Epithelial cell of prostate (primary cell): ENCODE data around the gene BRPF1.
A peak's percentile ranks its signal among the peaks of the same experiment; 100 is the strongest.

Source experiments
- DNase-seq: peaks from one replicate; pipeline ENCODE4 v3.0.0-alpha.2; 2011; ENCODE audit warnings: low read depth, low spot score
- H3K27ac ChIP-seq: fragments of 450-650 bp; 2 replicates; pipeline ENCODE4 v1.5.1; 2017; ENCODE audit warnings: mild to moderate bottlenecking

Gene BRPF1

GRCh38 chr3:9782770-9783169 lies 51.2 kb downstream of the BRPF1 start:
- DNase-seq: no peak
- H3K27ac ChIP-seq: peak overlapping the region; percentile 60

DNA sequence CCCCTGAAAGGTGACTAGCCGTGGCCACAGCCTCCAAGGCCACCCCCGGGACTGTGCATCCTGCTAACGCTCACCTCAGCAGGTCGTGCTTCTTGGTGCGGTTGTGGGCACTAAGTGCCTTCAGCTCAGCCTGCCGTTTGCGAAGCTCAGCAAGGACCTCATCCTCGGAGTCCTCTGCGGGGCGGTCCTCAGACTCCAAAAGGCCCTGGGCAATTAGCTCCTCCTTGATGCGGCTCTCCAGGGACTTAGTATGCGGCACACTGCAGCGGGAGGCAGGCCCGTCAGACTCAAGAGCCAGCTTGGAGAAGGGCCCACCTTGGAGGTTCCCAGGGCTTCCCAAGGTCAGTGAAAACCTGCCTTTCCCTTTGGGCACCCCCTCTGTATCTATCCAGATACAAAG lies 52.4 kb downstream of the BRPF1 start:
- no peak for DNase-seq
- H3K27ac ChIP-seq: peak overlapping the region; percentile 60

DNA sequence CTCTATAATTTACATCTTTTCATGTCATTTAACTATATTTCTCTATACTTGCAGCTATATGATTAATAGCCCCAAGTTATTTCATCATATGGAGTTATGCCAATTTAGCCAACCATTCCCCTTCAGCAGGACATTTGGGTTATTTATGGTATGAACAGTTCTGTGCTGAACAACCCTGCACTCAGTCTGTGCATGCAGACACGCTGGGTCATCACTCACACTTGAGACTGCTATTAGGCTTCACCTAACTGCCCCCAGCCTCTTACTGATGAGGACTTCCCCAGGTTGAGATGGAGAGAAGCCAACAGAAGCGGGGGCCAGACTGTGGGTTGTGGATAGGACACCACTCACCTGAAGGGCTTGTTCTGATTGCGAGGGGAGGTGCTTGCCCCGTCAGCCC lies 53.4 kb downstream of the BRPF1 start:
- no peak for DNase-seq
- peak overlapping the region; percentile 24 for H3K27ac ChIP-seq

DNA sequence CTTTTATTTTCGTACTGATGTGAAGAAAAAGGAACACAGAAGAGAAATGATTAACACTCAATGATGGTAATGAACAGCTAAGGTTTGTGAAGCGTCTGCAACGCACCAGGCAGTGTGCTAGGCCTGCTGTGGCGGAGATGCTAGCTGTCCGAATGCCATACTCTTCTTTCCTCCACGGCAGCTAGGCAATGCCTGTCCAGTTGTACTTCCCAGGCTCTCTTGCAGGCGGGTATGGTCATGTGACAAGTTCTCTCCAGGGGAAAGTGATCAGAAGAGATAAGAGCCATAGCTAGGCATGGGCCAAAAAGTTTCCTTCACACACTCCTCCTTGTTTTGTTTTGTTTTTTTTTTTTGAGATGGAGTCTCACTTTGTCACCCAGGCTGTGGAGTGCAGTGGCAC lies 54.1 kb downstream of the BRPF1 start:
- DNase-seq: no peak
- peak overlapping the region; percentile 24 for H3K27ac ChIP-seq

DNA sequence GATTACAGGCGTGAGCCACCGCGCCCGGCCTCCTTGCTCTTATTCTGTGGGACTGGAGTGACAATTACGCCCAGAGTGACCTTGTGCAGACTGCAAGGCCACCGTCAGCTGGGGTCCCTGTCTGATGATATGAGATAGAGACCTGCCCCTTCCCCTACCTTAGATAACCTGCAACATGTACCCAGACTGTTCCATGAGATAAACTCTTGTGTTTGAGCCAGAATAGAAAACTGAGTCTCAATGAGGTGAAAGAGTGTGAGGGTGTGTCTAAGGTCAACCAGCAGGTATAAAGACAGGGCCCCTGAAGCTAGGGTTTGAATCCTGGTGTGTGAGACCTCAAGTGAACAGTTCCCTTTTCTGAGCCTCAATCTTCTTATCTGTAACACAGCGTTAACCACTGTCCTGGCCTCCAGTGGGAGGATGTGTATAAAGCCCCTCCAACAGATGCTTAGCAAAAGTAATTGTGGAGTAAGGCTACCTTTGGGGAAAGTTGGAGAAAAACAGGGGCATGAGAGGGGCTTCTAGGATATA lies 54.7 kb downstream of the BRPF1 start:
- no peak for DNase-seq
- H3K27ac ChIP-seq: no peak overlapping the region

- no peak for DNase-seq
- H3K27ac ChIP-seq: no peak overlapping the region
These were observed 55.5 kb downstream of the BRPF1 start for GRCh38 chr3:9786825-9787669.

- H3K27ac ChIP-seq: no peak overlapping the region
- DNase-seq: no peak
These were observed 56.2 kb downstream of the BRPF1 start for GRCh38 chr3:9787714-9788113.

GRCh38 chr3:9791127-9791526 lies 59.6 kb downstream of the BRPF1 start:
- peak overlapping the region; percentile 86 for H3K27ac ChIP-seq
- DNase-seq: no peak

GRCh38 chr3:9791790-9792404 lies 60.4 kb downstream of the BRPF1 start:
- peak overlapping the region; percentile 86 for H3K27ac ChIP-seq
- DNase-seq: no peak

- peak within 1 kb of the TSS; percentile 86 for H3K27ac ChIP-seq
- peak; percentile 76 for DNase-seq
These were observed 61.0 kb downstream of the BRPF1 start, which contains the start of the genes ARPC4 and TADA3 for GRCh38 chr3:9792405-9793160. Gene ARPC4, plus strand, starts transcription at chr3:9793082. Its CDS starts 40 bp downstream, at chr3:9793122. Gene TADA3, minus strand, starts transcription at chr3:9792473. Its CDS starts 1,007 bp downstream, at chr3:9791466.

- DNase-seq: no peak
- peak overlapping the region; percentile 86 for H3K27ac ChIP-seq
These were observed 61.7 kb downstream of the BRPF1 start for GRCh38 chr3:9793161-9793781.

GRCh38 chr3:9794400-9794799 lies 62.9 kb downstream of the BRPF1 start:
- no peak for DNase-seq
- H3K27ac ChIP-seq: no peak overlapping the region

DNA sequence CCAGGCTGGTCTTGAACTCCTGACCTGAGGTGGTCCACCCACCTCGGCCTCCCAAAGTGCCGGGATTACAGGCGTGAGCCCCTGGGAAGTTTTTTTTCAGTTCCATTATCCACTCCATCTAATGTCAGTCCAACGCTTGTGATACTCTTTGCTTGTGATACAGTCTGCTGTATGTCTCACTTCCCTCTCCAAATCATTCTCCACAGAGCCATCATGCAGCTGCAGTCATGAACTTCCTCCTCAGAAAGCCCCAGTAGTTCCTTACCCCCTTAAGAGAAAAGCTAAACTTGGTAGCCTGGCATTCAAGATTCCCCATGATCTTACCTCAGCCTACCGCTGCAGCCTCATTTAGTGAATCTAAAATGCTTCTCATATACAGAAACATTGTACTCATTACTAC lies 63.7 kb downstream of the BRPF1 start:
- H3K27ac ChIP-seq: no peak overlapping the region

DNA sequence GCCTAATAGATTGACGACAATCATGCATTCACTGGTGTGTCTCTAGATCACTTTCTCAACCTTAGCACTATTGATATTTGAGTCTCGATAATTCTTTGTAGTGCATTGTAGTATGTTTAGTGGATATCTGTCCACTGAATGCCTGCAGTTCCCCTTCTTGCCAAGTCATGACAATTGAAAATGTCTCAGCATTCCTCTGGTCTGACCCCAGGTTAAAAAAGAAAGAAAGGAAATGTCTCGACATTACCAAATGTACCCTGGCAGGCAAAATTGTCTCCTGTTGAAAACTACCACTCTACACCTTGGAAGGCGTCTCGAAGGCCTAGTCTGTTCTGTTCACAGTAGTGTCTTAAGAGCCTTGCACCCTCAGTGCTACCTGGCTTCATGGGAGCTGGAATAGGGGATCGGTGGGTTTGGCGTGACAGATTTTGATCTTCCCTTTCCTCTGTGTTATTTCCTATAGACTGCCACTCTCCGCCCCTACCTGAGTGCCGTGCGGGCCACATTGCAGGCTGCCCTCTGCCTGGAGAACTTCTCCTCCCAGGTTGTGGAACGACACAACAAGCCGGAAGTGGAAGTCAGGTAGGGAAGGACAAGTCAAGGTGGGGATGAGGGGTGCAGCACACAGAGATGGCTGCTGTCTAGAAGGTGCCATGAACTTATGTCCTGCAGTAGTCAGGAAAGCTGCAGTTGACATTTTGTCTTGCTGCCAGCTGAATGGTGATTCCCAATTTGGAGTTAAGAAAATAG lies 65.8 kb downstream of the BRPF1 start:
- no peak overlapping the region for H3K27ac ChIP-seq

More for the DNA sequence above, 63.7 kb downstream of the BRPF1 start:
- no peak for DNase-seq

More for the DNA sequence above, 65.8 kb downstream of the BRPF1 start:
- no peak for DNase-seq
